ENCODE measurements around the gene IMMP2L. TPM values are rescaled to one million over a fixed set of nuclear protein-coding genes. Genes with fewer than 3 reads are reported as not detected.

IMMP2L gene
- total and polyA plus RNA-seq, 2 experiments from 2014 or later, result 10.1 to 10.4 TPM

DNA sequence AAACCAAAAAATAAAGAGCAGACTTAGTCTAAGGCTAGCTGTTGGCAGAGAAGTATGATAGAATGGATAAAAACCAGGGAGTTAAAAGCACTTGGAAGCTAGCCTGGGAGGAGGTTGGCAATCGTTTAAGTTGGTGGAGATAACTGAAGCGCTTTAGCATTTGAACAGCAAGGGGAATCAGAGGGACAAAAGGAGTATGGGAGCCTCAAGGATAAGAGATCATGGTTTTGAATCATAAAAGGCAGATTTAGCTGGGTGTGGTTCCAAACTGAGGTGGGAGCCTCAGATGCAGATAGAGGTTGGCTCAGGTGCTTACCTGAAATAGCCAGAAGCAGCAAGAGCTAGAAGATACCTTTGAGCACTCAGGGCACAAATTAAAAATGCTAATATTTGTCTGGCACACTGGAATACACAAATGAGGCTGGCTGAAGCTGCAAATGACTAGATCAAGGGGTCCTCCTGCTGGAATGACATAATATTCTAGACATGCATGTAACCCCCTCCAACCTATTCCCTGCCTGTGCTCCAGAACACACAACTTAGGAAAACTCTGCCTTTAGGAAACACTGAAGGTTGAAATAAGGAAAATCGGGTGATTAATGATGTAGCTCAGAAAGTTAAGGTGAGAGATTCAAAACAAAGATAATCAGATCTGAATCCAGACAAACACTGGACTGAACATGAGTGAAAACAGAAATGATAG lies 843.6 kb downstream of the IMMP2L start:
- 18 to 35% methylated on average over 3 of the region's 3 CpGs for WGBS, 2 experiments (ENCODE audit: low coverage in 1 of 2, low lambda C conversion rate in 2 of 2, missing lambda C conversion rate in 2 of 2)
- Histone ChIP-seq H2AFZ (no peak overlapping the region), H3K27me3 (replicated peaks; ENCODE audit: insufficient read depth) (no peaks in the 10 kb centered on the region), H4K20me1 (ENCODE audit: insufficient read depth) (no peaks in the 10 kb centered on the region), H3K4me1 (ENCODE audit: insufficient read depth) (no peaks in the 10 kb centered on the region), H3K4me3 (no peak overlapping the region), H3F3A (ENCODE audit: insufficient read depth) (no peaks in the 10 kb centered on the region), H3K4me2 (ENCODE audit: unreplicated experiment) (no peak overlapping the region), H3K27ac (no peak overlapping the region), H3K79me2 (ENCODE audit: insufficient read depth) (no peaks in the 10 kb centered on the region), H3K9me3 (ENCODE audit: low read depth) (no peaks in the 10 kb centered on the region), H3K9me2 (ENCODE audit: insufficient read depth) (0 out of 2 replicates have a peak, but pooled peaks cover 3% of the 10 kb centered on the region), H3K9ac (no peak overlapping the region), H3K36me3 (ENCODE audit: low read depth) (no peaks in the 10 kb centered on the region)
- no peak for TF ChIP-seq EZH2phosphoT487 (IDR thresholded peaks at IDR 0.05; ENCODE audit: insufficient read depth, low read depth)
- no peak for TF ChIP-seq EZH2 (IDR thresholded peaks at IDR 0.05; ENCODE audit: insufficient read depth, poor library complexity, severe bottlenecking)
- no peak for DNase-seq
- in situ Hi-C loops (cut with MboI), result no loop called here

DNA sequence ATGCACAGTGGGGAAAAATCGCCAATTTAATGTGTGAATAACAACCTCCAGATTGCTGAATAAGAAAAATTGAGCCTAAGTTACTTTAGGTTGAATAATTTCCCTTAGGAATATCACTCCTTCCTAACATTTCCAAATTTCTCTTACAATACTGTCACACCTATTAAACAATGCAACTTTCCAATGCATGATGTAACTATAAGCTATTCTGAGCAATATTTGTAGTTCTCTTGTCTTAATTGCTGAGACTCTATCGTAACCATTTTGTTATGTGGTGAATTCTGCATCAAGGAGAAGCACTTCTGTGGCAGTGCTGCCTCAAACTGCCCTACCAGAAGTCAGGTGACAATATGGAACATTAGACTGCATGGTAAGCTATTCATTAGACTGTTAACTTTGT lies 858.1 kb downstream of the IMMP2L start:
- no peak overlapping the region for H2AFZ ChIP-seq
- no peaks in the 10 kb centered on the region for H3K27me3 ChIP-seq (replicated peaks; ENCODE audit: insufficient read depth)
- H4K20me1 ChIP-seq (ENCODE audit: insufficient read depth), result no peaks in the 10 kb centered on the region
- H3K27ac ChIP-seq, result no peak overlapping the region
- H3K4me3 ChIP-seq, result no peak overlapping the region
- TF ChIP-seq EZH2phosphoT487 (IDR thresholded peaks at IDR 0.05; ENCODE audit: insufficient read depth, low read depth) (no peak), EZH2 (IDR thresholded peaks at IDR 0.05; ENCODE audit: insufficient read depth, poor library complexity, severe bottlenecking) (no peak)
- 27 to 54% methylated on average over 2 of the region's 2 CpGs for WGBS, 2 experiments (ENCODE audit: low coverage in 1 of 2, low lambda C conversion rate in 2 of 2, missing lambda C conversion rate in 2 of 2)
- no peak for DNase-seq
- no peaks in the 10 kb centered on the region for H3K9me3 ChIP-seq (ENCODE audit: low read depth)
- no peak overlapping the region for H3K4me2 ChIP-seq (ENCODE audit: unreplicated experiment)
- no peaks in the 10 kb centered on the region for H3K4me1 ChIP-seq (ENCODE audit: insufficient read depth)
- H3K9me2 ChIP-seq (ENCODE audit: insufficient read depth), result no peaks in the 10 kb centered on the region
- H3K36me3 ChIP-seq (ENCODE audit: low read depth), result no peaks in the 10 kb centered on the region
- no peak overlapping the region for H3K9ac ChIP-seq
- in situ Hi-C loops (cut with MboI), result no loop called here
- H3K79me2 ChIP-seq (ENCODE audit: insufficient read depth), result no peaks in the 10 kb centered on the region
- no peaks in the 10 kb centered on the region for H3F3A ChIP-seq (ENCODE audit: insufficient read depth)

DNA sequence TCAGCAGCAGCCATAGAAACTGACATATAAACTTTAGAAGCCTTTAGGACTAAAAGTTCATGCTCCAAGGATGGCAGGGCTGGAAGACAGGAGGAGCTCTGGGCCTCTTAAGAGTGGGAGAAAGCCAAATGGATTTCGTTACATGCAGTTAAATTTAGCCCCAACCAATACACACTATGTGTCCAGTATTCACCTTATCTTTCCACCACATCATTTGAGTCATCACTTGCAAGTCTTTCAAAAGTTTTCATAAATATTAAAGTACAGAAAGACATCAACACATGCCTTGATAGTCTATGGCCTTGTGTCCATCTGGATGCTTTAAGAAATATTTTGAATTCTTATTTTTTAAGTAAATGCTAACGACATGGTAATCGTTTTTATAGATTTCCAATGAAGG lies 863.7 kb downstream of the IMMP2L start:
- Histone ChIP-seq H3K4me2 (ENCODE audit: unreplicated experiment) (no peak overlapping the region), H3K9me2 (ENCODE audit: insufficient read depth) (no peaks in the 10 kb centered on the region), H3K27me3 (replicated peaks; ENCODE audit: insufficient read depth) (no peaks in the 10 kb centered on the region), H3K79me2 (ENCODE audit: insufficient read depth) (no peaks in the 10 kb centered on the region), H3K36me3 (ENCODE audit: low read depth) (no peaks in the 10 kb centered on the region), H3K9me3 (ENCODE audit: low read depth) (no peaks in the 10 kb centered on the region), H3K4me3 (no peak overlapping the region), H2AFZ (no peak overlapping the region), H3K27ac (no peak overlapping the region), H3F3A (ENCODE audit: insufficient read depth) (no peaks in the 10 kb centered on the region), H4K20me1 (ENCODE audit: insufficient read depth) (no peaks in the 10 kb centered on the region), H3K4me1 (ENCODE audit: insufficient read depth) (no peaks in the 10 kb centered on the region), H3K9ac (no peak overlapping the region)
- in situ Hi-C loops (cut with MboI), result no loop called here
- TF ChIP-seq EZH2phosphoT487 (IDR thresholded peaks at IDR 0.05; ENCODE audit: insufficient read depth, low read depth) (no peak), EZH2 (IDR thresholded peaks at IDR 0.05; ENCODE audit: insufficient read depth, poor library complexity, severe bottlenecking) (no peak)
- 55 to 57% methylated on average over 3 of the region's 3 CpGs for WGBS, 2 experiments (ENCODE audit: low coverage in 1 of 2, low lambda C conversion rate in 2 of 2, missing lambda C conversion rate in 2 of 2)
- no peak for DNase-seq

DNA sequence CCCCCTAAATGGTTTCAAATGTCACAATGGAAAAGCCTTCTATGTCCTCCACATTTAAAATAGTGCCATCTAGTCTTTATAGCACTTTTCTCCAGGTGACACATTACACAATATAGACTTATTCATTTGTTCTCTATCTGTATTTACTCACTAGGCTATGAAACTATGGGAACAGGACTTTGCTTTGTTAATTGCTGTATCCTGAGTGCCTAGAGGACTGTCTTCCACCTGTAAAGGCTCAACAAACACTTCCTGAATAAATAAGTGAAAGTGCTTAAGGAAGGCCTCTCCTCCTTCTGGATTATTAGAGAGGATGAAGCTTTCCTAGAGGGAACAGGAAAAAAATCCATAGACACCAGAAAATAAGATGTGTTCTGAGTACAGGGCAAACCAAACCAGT lies 868.9 kb downstream of the IMMP2L start:
- no peak for DNase-seq
- in situ Hi-C loops (cut with MboI), result no loop called here
- Histone ChIP-seq H2AFZ (no peak overlapping the region), H3K36me3 (ENCODE audit: low read depth) (no peaks in the 10 kb centered on the region), H3K9ac (no peak overlapping the region), H3F3A (ENCODE audit: insufficient read depth) (no peaks in the 10 kb centered on the region), H4K20me1 (ENCODE audit: insufficient read depth) (no peaks in the 10 kb centered on the region), H3K9me2 (ENCODE audit: insufficient read depth) (no peaks in the 10 kb centered on the region), H3K27ac (no peak overlapping the region), H3K4me2 (ENCODE audit: unreplicated experiment) (no peak overlapping the region), H3K4me3 (no peak overlapping the region), H3K9me3 (ENCODE audit: low read depth) (no peaks in the 10 kb centered on the region), H3K27me3 (replicated peaks; ENCODE audit: insufficient read depth) (no peaks in the 10 kb centered on the region), H3K79me2 (ENCODE audit: insufficient read depth) (no peaks in the 10 kb centered on the region), H3K4me1 (ENCODE audit: insufficient read depth) (no peaks in the 10 kb centered on the region)
- TF ChIP-seq EZH2 (IDR thresholded peaks at IDR 0.05; ENCODE audit: insufficient read depth, poor library complexity, severe bottlenecking) (no peak), EZH2phosphoT487 (IDR thresholded peaks at IDR 0.05; ENCODE audit: insufficient read depth, low read depth) (no peak)

DNA sequence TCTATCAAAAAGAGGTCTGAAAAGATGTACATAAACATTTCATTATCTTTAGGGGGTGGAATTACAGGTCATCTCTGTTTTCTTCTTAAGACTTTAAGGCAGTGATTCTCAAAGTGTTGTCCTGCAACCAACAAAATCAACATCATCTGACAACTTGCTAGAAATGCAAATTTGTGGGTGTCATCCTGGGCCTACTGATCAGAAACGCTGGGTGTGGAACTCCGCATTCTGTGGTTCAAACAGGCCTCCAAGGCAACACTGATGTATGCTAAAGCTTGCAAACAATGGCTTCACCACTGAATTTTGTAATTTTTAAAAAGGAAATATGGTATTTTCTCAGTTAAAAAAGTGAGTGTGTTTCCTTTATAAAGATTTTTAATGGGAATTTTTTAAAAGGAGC lies 873.4 kb downstream of the IMMP2L start:
- WGBS, 2 experiments (ENCODE audit: low coverage in 1 of 2, low lambda C conversion rate in 2 of 2, missing lambda C conversion rate in 2 of 2), result 35 to 46% methylated on average over 2 of the region's 2 CpGs
- Histone ChIP-seq H3K4me3 (no peak overlapping the region), H4K20me1 (ENCODE audit: insufficient read depth) (no peaks in the 10 kb centered on the region), H3K9me3 (ENCODE audit: low read depth) (no peaks in the 10 kb centered on the region), H3K9ac (no peak overlapping the region), H3K9me2 (ENCODE audit: insufficient read depth) (no peaks in the 10 kb centered on the region), H3K4me1 (ENCODE audit: insufficient read depth) (no peaks in the 10 kb centered on the region), H3K4me2 (ENCODE audit: unreplicated experiment) (no peak overlapping the region), H3K79me2 (ENCODE audit: insufficient read depth) (no peaks in the 10 kb centered on the region), H2AFZ (no peak overlapping the region), H3K36me3 (ENCODE audit: low read depth) (no peaks in the 10 kb centered on the region), H3F3A (ENCODE audit: insufficient read depth) (no peaks in the 10 kb centered on the region), H3K27ac (no peak overlapping the region), H3K27me3 (replicated peaks; ENCODE audit: insufficient read depth) (no peaks in the 10 kb centered on the region)
- in situ Hi-C loops (cut with MboI), result no loop called here
- no peak for DNase-seq
- TF ChIP-seq EZH2phosphoT487 (IDR thresholded peaks at IDR 0.05; ENCODE audit: insufficient read depth, low read depth) (no peak), EZH2 (IDR thresholded peaks at IDR 0.05; ENCODE audit: insufficient read depth, poor library complexity, severe bottlenecking) (no peak)

Measured in GM23248 (cell line).